ENCODE data around the gene CCNA2. TPM values are rescaled to one million over a fixed set of nuclear protein-coding genes. Genes with fewer than 3 reads are reported as not detected.

The CCNA2 gene
- total and polyA plus RNA-seq, 9 of the 15 experiments (the other 6 are each of a cell fraction or from before 2014, with no cell fraction given): 37.1 to 197 (median 154) TPM

- no peak for TF ChIP-seq AFF1 (IDR thresholded peaks at IDR 0.05; ENCODE audit: low read depth in 1 of 2, partially characterized antibody in 2 of 2)
- no peak for TF ChIP-seq POLR3A (IDR thresholded peaks at IDR 0.05; ENCODE audit: borderline replicate concordance, extremely low read depth, insufficient read depth, insufficient read length)
- TF ChIP-seq NR2F6 (CRISPR knock-in tag; IDR thresholded peaks at IDR 0.05): no peak
- no peak for TF ChIP-seq MEF2A (IDR thresholded peaks at IDR 0.05; ENCODE audit: control insufficient read depth, low read depth, low read length)
- no peak for TF ChIP-seq NR4A1 (CRISPR knock-in tag; IDR thresholded peaks at IDR 0.05)
- no peak for TF ChIP-seq NR4A1 (tag; IDR thresholded peaks at IDR 0.05)
- no peak for TF ChIP-seq ZNF3 (CRISPR knock-in tag; IDR thresholded peaks at IDR 0.05)
- TF ChIP-seq PML (IDR thresholded peaks at IDR 0.05; ENCODE audit: low read length): no peak
- no peak for TF ChIP-seq ETV6 (IDR thresholded peaks at IDR 0.05; ENCODE audit: borderline replicate concordance in 1 of 2, low read depth in 2 of 2, low read length in 1 of 2)
- TF ChIP-seq ETV6 (CRISPR knock-in tag; IDR thresholded peaks at IDR 0.05; ENCODE audit: borderline replicate concordance): no peak
- no peak for TF ChIP-seq ARID3A (IDR thresholded peaks at IDR 0.05; ENCODE audit: borderline replicate concordance, low read depth, low read length)
- TF ChIP-seq CLOCK (CRISPR knock-in tag; IDR thresholded peaks at IDR 0.05; ENCODE audit: borderline replicate concordance): no peak
Measured at GRCh38 chr4:121819216-121819965, 4.3 kb downstream of the CCNA2 start (continued).

Data from K562 (cell line).